ENCODE data around the gene SUCLG2.

The SUCLG2 gene

DNA sequence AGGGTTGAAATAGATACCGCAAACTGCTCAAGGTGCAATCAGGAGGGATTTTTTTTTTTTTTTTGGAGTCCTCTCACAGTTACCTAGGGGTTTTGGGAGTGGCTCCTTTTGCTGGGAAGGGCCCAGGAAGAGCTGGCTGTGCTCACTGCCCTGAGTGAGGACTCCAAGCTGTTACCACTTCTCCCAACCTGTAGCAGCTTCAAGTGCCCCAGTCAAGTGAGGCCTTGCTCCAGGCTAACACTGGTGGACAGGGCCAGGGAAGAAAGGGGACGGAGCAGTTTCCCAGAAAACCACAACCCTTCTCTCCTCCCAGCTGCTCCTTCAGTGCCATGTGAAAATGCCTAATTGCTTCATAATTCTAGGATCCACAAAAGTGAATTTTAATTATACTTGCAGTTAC is 274.3 kb downstream of the SUCLG2 start:
- H3K4me3 ChIP-seq (replicated peaks; ENCODE audit: low read depth, low read length) = no peak overlapping the region
- H3K27me3 ChIP-seq (replicated peaks; ENCODE audit: control insufficient read depth, insufficient read depth, low read length) = no peaks in the 10 kb centered on the region
- no peak for DNase-seq (ENCODE audit: extremely low read depth, insufficient read length)
- TF ChIP-seq, protein P1, sequence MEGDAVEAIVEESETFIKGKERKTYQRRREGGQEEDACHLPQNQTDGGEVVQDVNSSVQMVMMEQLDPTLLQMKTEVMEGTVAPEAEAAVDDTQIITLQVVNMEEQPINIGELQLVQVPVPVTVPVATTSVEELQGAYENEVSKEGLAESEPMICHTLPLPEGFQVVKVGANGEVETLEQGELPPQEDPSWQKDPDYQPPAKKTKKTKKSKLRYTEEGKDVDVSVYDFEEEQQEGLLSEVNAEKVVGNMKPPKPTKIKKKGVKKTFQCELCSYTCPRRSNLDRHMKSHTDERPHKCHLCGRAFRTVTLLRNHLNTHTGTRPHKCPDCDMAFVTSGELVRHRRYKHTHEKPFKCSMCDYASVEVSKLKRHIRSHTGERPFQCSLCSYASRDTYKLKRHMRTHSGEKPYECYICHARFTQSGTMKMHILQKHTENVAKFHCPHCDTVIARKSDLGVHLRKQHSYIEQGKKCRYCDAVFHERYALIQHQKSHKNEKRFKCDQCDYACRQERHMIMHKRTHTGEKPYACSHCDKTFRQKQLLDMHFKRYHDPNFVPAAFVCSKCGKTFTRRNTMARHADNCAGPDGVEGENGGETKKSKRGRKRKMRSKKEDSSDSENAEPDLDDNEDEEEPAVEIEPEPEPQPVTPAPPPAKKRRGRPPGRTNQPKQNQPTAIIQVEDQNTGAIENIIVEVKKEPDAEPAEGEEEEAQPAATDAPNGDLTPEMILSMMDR (IDR thresholded peaks at IDR 0.05; ENCODE audit: insufficient read depth, low read length, poor library complexity, severe bottlenecking) = no peak
- H3K36me3 ChIP-seq (ENCODE audit: control insufficient read depth, insufficient read depth, low read length) = no peaks in the 10 kb centered on the region; the same call in 1 of the 2 replicates

DNA sequence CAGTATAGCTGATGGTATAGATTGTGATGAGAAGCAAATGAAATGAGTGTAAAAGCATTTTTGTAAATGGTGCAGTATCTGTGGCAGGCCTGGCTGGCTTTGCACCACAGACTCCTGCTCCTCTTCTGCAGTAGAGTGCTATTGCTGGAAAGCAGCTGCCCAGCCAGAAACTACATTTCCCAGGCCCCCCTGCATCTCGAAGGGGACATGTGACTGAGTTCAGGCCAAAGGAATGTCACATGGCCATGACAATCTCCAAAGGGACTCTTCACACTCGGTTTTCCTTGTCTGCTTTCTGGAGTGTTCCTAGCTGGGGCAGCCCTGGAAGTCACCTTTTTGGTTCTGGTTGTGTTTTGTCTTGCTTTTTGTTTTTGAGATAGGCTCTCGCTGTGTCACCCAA is 277.1 kb downstream of the SUCLG2 start:
- Histone ChIP-seq H3K36me3 (ENCODE audit: control insufficient read depth, insufficient read depth, low read length) (no peaks in the 10 kb centered on the region; the same call in 1 of the 2 replicates), H3K4me3 (replicated peaks; ENCODE audit: low read depth, low read length) (no peak overlapping the region), H3K27me3 (replicated peaks; ENCODE audit: control insufficient read depth, insufficient read depth, low read length) (no peaks in the 10 kb centered on the region)
- TF ChIP-seq, protein P1 (IDR thresholded peaks at IDR 0.05; ENCODE audit: insufficient read depth, low read length, poor library complexity, severe bottlenecking) = no peak
- no peak for DNase-seq (ENCODE audit: extremely low read depth, insufficient read length)

DNA sequence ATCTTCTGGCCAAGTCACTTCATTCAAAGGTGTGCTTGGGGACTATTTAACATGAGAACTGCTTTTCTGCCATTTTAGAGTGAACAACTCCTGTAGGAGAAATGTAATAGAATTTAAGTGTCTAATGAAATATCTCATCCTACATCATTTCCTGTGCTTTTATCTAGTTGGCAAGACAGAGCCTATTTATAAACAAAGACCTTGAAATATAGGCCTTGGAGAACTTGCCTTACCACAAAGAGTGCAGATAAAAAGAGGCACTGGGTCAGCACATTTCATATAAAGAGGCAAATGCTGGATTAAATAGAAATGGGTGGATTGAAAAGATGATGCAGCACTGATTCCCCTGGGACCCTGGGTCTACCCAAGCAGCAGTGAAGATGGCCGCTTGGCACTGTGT is 278.0 kb downstream of the SUCLG2 start:
- TF ChIP-seq, protein P1 (IDR thresholded peaks at IDR 0.05; ENCODE audit: insufficient read depth, low read length, poor library complexity, severe bottlenecking) = no peak
- no peak for DNase-seq (ENCODE audit: extremely low read depth, insufficient read length)
- no peaks in the 10 kb centered on the region for H3K27me3 ChIP-seq (replicated peaks; ENCODE audit: control insufficient read depth, insufficient read depth, low read length)
- H3K4me3 ChIP-seq (replicated peaks; ENCODE audit: low read depth, low read length) = no peak overlapping the region
- H3K36me3 ChIP-seq (ENCODE audit: control insufficient read depth, insufficient read depth, low read length) = no peaks in the 10 kb centered on the region; the same call in 1 of the 2 replicates

DNA sequence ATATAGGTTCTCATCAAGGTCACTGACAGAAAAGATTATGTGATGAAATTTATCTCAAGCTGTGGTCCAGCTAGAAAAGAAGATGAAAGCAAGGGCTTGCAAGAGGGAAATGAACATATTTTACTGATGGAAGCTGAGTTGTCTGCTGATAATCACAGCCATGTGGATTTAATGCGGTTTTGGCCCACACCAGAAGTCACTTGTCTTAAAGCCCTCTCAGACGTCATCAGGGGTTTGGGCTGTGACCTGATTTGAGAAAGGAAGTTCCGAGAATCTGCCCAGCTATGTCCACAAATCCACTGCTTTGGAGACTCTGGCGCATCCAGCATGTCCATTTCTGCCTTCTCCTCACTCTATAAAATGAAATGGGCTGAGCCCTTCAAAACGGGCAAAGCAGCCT is 278.4 kb downstream of the SUCLG2 start:
- no peaks in the 10 kb centered on the region; the same call in 1 of the 2 replicates for H3K36me3 ChIP-seq (ENCODE audit: control insufficient read depth, insufficient read depth, low read length)
- TF ChIP-seq, protein P1 (IDR thresholded peaks at IDR 0.05; ENCODE audit: insufficient read depth, low read length, poor library complexity, severe bottlenecking) = no peak
- no peaks in the 10 kb centered on the region for H3K27me3 ChIP-seq (replicated peaks; ENCODE audit: control insufficient read depth, insufficient read depth, low read length)
- DNase-seq (ENCODE audit: extremely low read depth, insufficient read length) = no peak
- H3K4me3 ChIP-seq (replicated peaks; ENCODE audit: low read depth, low read length) = no peak overlapping the region

DNA sequence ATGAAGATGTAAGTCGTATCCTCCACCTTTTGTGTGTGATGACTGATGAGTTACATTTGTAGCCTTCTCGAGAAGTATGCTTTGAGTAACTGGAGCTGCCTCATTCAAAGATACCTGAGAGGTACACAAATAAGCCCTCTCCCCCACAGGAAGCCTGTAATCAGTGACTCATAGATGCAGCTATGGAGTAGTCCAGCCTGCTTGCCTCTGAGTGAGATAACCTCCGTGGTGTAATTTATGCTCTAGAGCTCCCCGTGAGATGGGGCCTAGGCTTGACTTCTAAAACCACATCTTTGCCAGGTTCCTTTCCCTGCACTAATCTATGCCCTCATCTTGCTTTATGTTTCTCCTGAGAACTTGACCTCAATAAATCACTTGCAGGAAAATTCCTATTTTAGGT is 291.7 kb downstream of the SUCLG2 start:
- TF ChIP-seq, protein P1 (IDR thresholded peaks at IDR 0.05; ENCODE audit: insufficient read depth, low read length, poor library complexity, severe bottlenecking) = no peak
- no peak for DNase-seq (ENCODE audit: extremely low read depth, insufficient read length)
- H3K4me3 ChIP-seq (replicated peaks; ENCODE audit: low read depth, low read length) = no peak overlapping the region
- no peaks in the 10 kb centered on the region for H3K27me3 ChIP-seq (replicated peaks; ENCODE audit: control insufficient read depth, insufficient read depth, low read length)
- no peaks in the 10 kb centered on the region for H3K36me3 ChIP-seq (ENCODE audit: control insufficient read depth, insufficient read depth, low read length)

DNA sequence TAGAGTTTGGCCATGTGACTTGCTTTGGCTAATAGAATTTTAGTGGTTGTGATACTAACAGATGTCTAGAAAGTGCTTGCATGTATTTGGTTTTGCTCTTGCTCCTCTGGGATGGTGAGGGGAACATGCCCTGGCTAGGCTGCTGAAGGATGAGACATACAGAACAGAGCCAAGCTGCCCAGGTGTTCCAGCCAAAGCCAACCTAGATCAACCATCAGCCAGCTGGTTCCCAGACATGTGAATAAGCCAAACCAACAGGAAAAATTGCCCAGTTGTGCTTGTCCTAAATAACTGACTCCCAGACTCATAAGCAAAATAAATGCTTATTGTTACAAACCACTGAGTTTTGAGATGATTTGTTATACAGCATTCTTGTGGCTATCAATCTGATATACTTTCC is 292.6 kb downstream of the SUCLG2 start:
- Histone ChIP-seq H3K36me3 (ENCODE audit: control insufficient read depth, insufficient read depth, low read length) (no peaks in the 10 kb centered on the region), H3K27me3 (replicated peaks; ENCODE audit: control insufficient read depth, insufficient read depth, low read length) (no peaks in the 10 kb centered on the region), H3K4me3 (replicated peaks; ENCODE audit: low read depth, low read length) (no peak overlapping the region)
- no peak for DNase-seq (ENCODE audit: extremely low read depth, insufficient read length)
- TF ChIP-seq, protein P1 (IDR thresholded peaks at IDR 0.05; ENCODE audit: insufficient read depth, low read length, poor library complexity, severe bottlenecking) = no peak

Measured in GM06990 (cell line).